ENCODE data around the gene RAB17.

Gene RAB17

GRCh38 chr2:237558961-237559641 is 31.4 kb downstream of the RAB17 start:
- DNase-seq = peak; percentile 32

GRCh38 chr2:237557633-237558015 is 32.9 kb downstream of the RAB17 start:
- DNase-seq = no peak

GRCh38 chr2:237556773-237557632 is 33.5 kb downstream of the RAB17 start:
- DNase-seq = no peak

GRCh38 chr2:237555560-237555959 is 35.0 kb downstream of the RAB17 start:
- no peak for DNase-seq

GRCh38 chr2:237553948-237554347 is 36.6 kb downstream of the RAB17 start:
- no peak for DNase-seq

GRCh38 chr2:237552908-237553307 is 37.6 kb downstream of the RAB17 start:
- DNase-seq = no peak

- no peak for DNase-seq
Observed at GRCh38 chr2:237551071-237551574, 39.4 kb downstream of the RAB17 start.

- no peak for DNase-seq
Observed at GRCh38 chr2:237549643-237550415, 40.7 kb downstream of the RAB17 start.

- no peak for DNase-seq
Observed at GRCh38 chr2:237549216-237549615, 41.3 kb downstream of the RAB17 start.

- DNase-seq = no peak
Observed at GRCh38 chr2:237547841-237548416, 42.6 kb downstream of the RAB17 start.

- DNase-seq = no peak
Observed at GRCh38 chr2:237546876-237547395, 43.6 kb downstream of the RAB17 start.

GRCh38 chr2:237546040-237546875 is 44.3 kb downstream of the RAB17 start:
- DNase-seq = no peak

- DNase-seq = no peak
Observed at GRCh38 chr2:237542001-237542704, 48.4 kb downstream of the RAB17 start.

GRCh38 chr2:237541243-237541642 is 49.3 kb downstream of the RAB17 start:
- DNase-seq = no peak

GRCh38 chr2:237540823-237541222 is 49.7 kb downstream of the RAB17 start:
- DNase-seq = peak; percentile 69

- DNase-seq = no peak
Observed at GRCh38 chr2:237540223-237540775, 50.2 kb downstream of the RAB17 start.

GRCh38 chr2:237539681-237540080 is 50.9 kb downstream of the RAB17 start:
- DNase-seq = no peak

GRCh38 chr2:237538901-237539300 is 51.6 kb downstream of the RAB17 start:
- no peak for DNase-seq

GRCh38 chr2:237538001-237538720 is 52.4 kb downstream of the RAB17 start:
- peak; percentile 27 for DNase-seq

- no peak for DNase-seq
Observed at GRCh38 chr2:237536617-237537016, 53.9 kb downstream of the RAB17 start.
